B cell (primary cell): ENCODE measurements around the gene HPS5. TPM values are rescaled to one million over a fixed set of nuclear protein-coding genes. Genes with fewer than 3 reads are reported as not detected.

Experiments
- ATAC-seq: fragments of 200-7000 bp; cut with Tn5 transposase; one replicate; pipeline ENCODE4 v1.10.0; 2021; ENCODE audit warnings: low read depth, mild to moderate bottlenecking, moderate number of reproducible peaks, moderate library complexity
- CTCF ChIA-PET: fragments of 350-600 bp; sonication (Branson Sonifier 250); formaldehyde crosslinking; loops from one replicate; lab custom pipeline; 2021; ENCODE audit warnings: antibody characterized with exemption, inconsistent platforms; lab: Charles Lee
- POLR2A ChIA-PET: fragments of 350-600 bp; sonication (Branson Sonifier 250); formaldehyde crosslinking; loops from one replicate; lab custom pipeline; 2021; ENCODE audit warnings: antibody characterized with exemption; lab: Charles Lee
- DNase-seq: peaks from one replicate; pipeline ENCODE4 v3.0.0; 2013
- H2AFZ ChIP-seq: 2 replicates; pipeline ENCODE4 v1.6.1; 2012; ENCODE audit warnings: mild to moderate bottlenecking, low read depth, low read length; ENCODE audit not compliant: insufficient read depth, poor library complexity, severe bottlenecking
- H3K27ac ChIP-seq, 2 donors: 1 replicate in 1 of 2; 2 replicates in 1 of 2; pipeline ENCODE4 v1.5.1; 2012 to 2013; ENCODE audit warnings: low read length in 2 of 2, mild to moderate bottlenecking in 2 of 2, moderate library complexity in 1 of 2
- H3K27me3 ChIP-seq, 4 experiments: fragments of 200-600 bp in 1 of 4; sonication (generic) in 1 of 4; replicated peaks in 1 of 4; 1 replicate in 2 of 4; 2 replicates in 2 of 4; pipeline versions ENCODE4 v1.6.1 to v1.7.0; 2013 to 2016; ENCODE audit warnings: low read length in 3 of 4, mild to moderate bottlenecking in 2 of 4, mixed read lengths in 1 of 4, moderate library complexity in 1 of 4; ENCODE audit not compliant: insufficient read depth in 4 of 4, control insufficient read depth in 3 of 4; ENCODE audit errors: control extremely low read depth in 1 of 4
- H3K36me3 ChIP-seq, 2 experiments: replicated peaks in 1 of 2; 1 replicate in 1 of 2; 2 replicates in 1 of 2; pipeline versions ENCODE4 v1.6.1 to v1.7.1; 2013; ENCODE audit warnings: low read length in 1 of 2; ENCODE audit not compliant: insufficient read depth in 2 of 2, control insufficient read depth in 1 of 2; ENCODE audit errors: control extremely low read depth in 1 of 2, extremely low read depth in 1 of 2
- H3K4me1 ChIP-seq, 2 donors: fragments of 200-600 bp in 1 of 2; sonication (generic) in 1 of 2; 1 replicate in 1 of 2; 2 replicates in 1 of 2; pipeline versions ENCODE4 v1.5.1 to v1.6.1; 2013 to 2017; ENCODE audit warnings: low read length in 2 of 2; ENCODE audit not compliant: control insufficient read depth in 2 of 2, insufficient read depth in 2 of 2
- H3K4me2 ChIP-seq: replicated peaks from 2 replicates; pipeline ENCODE3; 2012; ENCODE audit warnings: mild to moderate bottlenecking, low read depth, low read length; ENCODE audit not compliant: poor library complexity, severe bottlenecking
- H3K4me3 ChIP-seq, 5 experiments: fragments of 200-600 bp in 1 of 5; sonication (generic) in 1 of 5; 1 replicate in 3 of 5; 2 replicates in 2 of 5; pipeline versions ENCODE4 v1.5.1 to v1.7.0; 2011 to 2016; ENCODE audit warnings: low read length in 4 of 5, mild to moderate bottlenecking in 4 of 5, low read depth in 2 of 5, control low read depth in 1 of 5, moderate library complexity in 1 of 5; ENCODE audit not compliant: insufficient read depth in 1 of 5; ENCODE audit errors: control extremely low read depth in 1 of 5, extremely low read depth in 1 of 5
- H3K79me2 ChIP-seq: fragments of 200-600 bp; sonication (generic); one replicate; pipeline ENCODE4 v1.6.0; 2016; ENCODE audit warnings: low read length; ENCODE audit not compliant: control insufficient read depth, insufficient read depth
- H3K9ac ChIP-seq: fragments of 200-600 bp; sonication (generic); 2 replicates; pipeline ENCODE4 v1.6.1; 2017; ENCODE audit warnings: mild to moderate bottlenecking, low read length, moderate library complexity
- H3K9me3 ChIP-seq, 3 donors: one replicate each; pipeline versions ENCODE4 v1.6.1 to v1.7.1; 2013; ENCODE audit warnings: low read length in 2 of 3; ENCODE audit not compliant: control insufficient read depth in 2 of 3, insufficient read depth in 1 of 3; ENCODE audit errors: control extremely low read depth in 1 of 3
- H4K20me1 ChIP-seq: 2 replicates; pipeline ENCODE4 v1.6.0; 2012; ENCODE audit warnings: mild to moderate bottlenecking, low read length; ENCODE audit not compliant: insufficient read depth, control insufficient read depth, poor library complexity, severe bottlenecking
- H3K27ac Mint-ChIP-seq: one replicate; pipeline ENCODE4 v1.8.0; 2021; ENCODE audit warnings: mixed read lengths
- H3K27me3 Mint-ChIP-seq: one replicate; pipeline ENCODE4 v1.8.0; 2021; ENCODE audit warnings: mixed read lengths
- H3K4me1 Mint-ChIP-seq: one replicate; pipeline ENCODE4 v1.8.0; 2021; ENCODE audit warnings: mixed read lengths
- H3K4me3 Mint-ChIP-seq: one replicate; pipeline ENCODE4 v1.8.0; 2021; ENCODE audit warnings: mixed read lengths
- H3K9me3 Mint-ChIP-seq: one replicate; pipeline ENCODE4 v1.8.0; 2022; ENCODE audit warnings: mixed read lengths; ENCODE audit not compliant: insufficient read depth
- CTCF ChIP-seq: fragments of 200-600 bp; IDR thresholded peaks from one replicate; pipeline ENCODE4 v1.8.0; 2022; ENCODE audit warnings: antibody characterized with exemption, mild to moderate bottlenecking
- EZH2 ChIP-seq: IDR thresholded peaks from 2 replicates; pipeline ENCODE4 v1.6.1; 2012; ENCODE audit warnings: borderline replicate concordance, low read depth, mild to moderate bottlenecking, moderate library complexity, low read length; ENCODE audit not compliant: insufficient read depth, poor library complexity, severe bottlenecking
- WGBS: methylation state at CpG from one replicate; pipeline ENCODE4 v1.1.5; 2013; ENCODE audit warnings: missing lambda C conversion rate; ENCODE audit not compliant: insufficient coverage; 5-methylcytosine and 5-hydroxymethylcytosine counted together
- intact Hi-C: fragments of 100-400 bp; cut with micrococcal nuclease; formaldehyde crosslinking; loops from one replicate; pipeline ENCODE4 v1.10.0; 2022
- polyA plus RNA-seq: library from polyadenylated mRNA; depleted of rRNA; stranded (reverse); fragments of >200 nt; gene quantifications from 2 replicates; pipeline ENCODE4 v1.2.3, GENCODE V29; 2012
- total RNA-seq, 2 donors: library from RNA; stranded (reverse); fragments of 120-200 nt in 1 of 2; gene quantifications; 1 replicate in 1 of 2; 2 replicates in 1 of 2; pipeline versions ENCODE4 v1.2.3 to v1.2.4, GENCODE V29; 2013 to 2022

Gene HPS5
- total and polyA plus RNA-seq, 2 donors (not counting 1 experiment from before 2014, with no cell fraction given), result 15.2 to 31.3 TPM

GRCh38 chr11:18319914-18320313, 2.0 kb downstream of the HPS5 start:
- DNase-seq (no peak), ATAC-seq (no peak)
- Mint-ChIP-seq H3K27ac (peak overlapping the region; percentile 61), H3K9me3 (no peaks in the 10 kb centered on the region), H3K4me3 (peak overlapping the region; percentile 73), H3K27me3 (no peaks in the 10 kb centered on the region), H3K4me1 (peaks cover 68% of the 10 kb centered on the region)
- no peak overlapping the region for H3K27ac ChIP-seq
- no peaks in the 10 kb centered on the region for H3K27me3 ChIP-seq
- peaks cover 18% of the 10 kb centered on the region for H4K20me1 ChIP-seq
- 80% methylated on average over 1 of the region's 3 CpGs for WGBS
- peak overlapping the region; percentile 98 for H3K9ac ChIP-seq
- intact Hi-C loops, result loop anchor here (5.0 kb wide), 3 partner anchors 38 to 1583 kb away; partner anchors contain the start of genes C11orf58 and UEVLD
- ChIA-PET CTCF (interaction anchor here (0.9 to 1.4 kb wide), 2 partner anchors 76 to 402 kb away, joined by 4 to 5 read pairs; no protein-coding TSS in a partner anchor), POLR2A (no interaction called here)
- H3K79me2 ChIP-seq, result peaks cover 93% of the 10 kb centered on the region
- H3K4me2 ChIP-seq, result peak overlapping the region; percentile 93
- peaks cover 0 to 14% of the 10 kb centered on the region in 2 experiments for H3K36me3 ChIP-seq
- H3K9me3 ChIP-seq, result no peaks in the 10 kb centered on the region
- H3K4me1 ChIP-seq, result peaks cover 37 to 48% of the 10 kb centered on the region in 2 donors
- no peak overlapping the region for H3K4me3 ChIP-seq
- H2AFZ ChIP-seq, result no peak overlapping the region
- TF ChIP-seq EZH2 (no peak), CTCF (no peak)

- H3K27me3 Mint-ChIP-seq, result no peaks in the 10 kb centered on the region
- no peak overlapping the region for H3K4me3 Mint-ChIP-seq
- Histone ChIP-seq H3K79me2 (peaks cover 92% of the 10 kb centered on the region), H2AFZ (no peak overlapping the region), H3K27ac (no peak overlapping the region), H3K4me1 (peaks cover 17 to 27% of the 10 kb centered on the region in 2 donors), H4K20me1 (peaks cover 11% of the 10 kb centered on the region), H3K36me3 (peaks cover 0 to 12% of the 10 kb centered on the region in 2 experiments), H3K27me3 (no peaks in the 10 kb centered on the region), H3K4me2 (no peak overlapping the region), H3K9ac (no peak overlapping the region), H3K4me3 (no peak overlapping the region), H3K9me3 (no peaks in the 10 kb centered on the region)
- ChIA-PET CTCF (no interaction called here), POLR2A (no interaction called here)
- intact Hi-C loops, result no loop called here
- TF ChIP-seq CTCF (no peak), EZH2 (no peak)
- no peak overlapping the region for H3K27ac Mint-ChIP-seq
- no peaks in the 10 kb centered on the region for H3K9me3 Mint-ChIP-seq
- DNase-seq, result no peak
- no peak for ATAC-seq
- H3K4me1 Mint-ChIP-seq, result peaks cover 52% of the 10 kb centered on the region
- WGBS, result 90% methylated on average over 3 of the region's 4 CpGs
These were observed 4.4 kb downstream of the HPS5 start for GRCh38 chr11:18317551-18317950.
